CD14-positive monocyte (primary cell): ENCODE results near the gene TRDN. TPM values are rescaled to one million over a fixed set of nuclear protein-coding genes. Genes with fewer than 3 reads are reported as not detected.

Source experiments
- DNase-seq, 3 donors: peaks; one replicate each; pipeline ENCODE4 v3.0.0-alpha.2; 2011 to 2022
- H2AFZ ChIP-seq: 2 replicates; pipeline ENCODE4 v1.6.0; 2012; ENCODE audit warnings: mild to moderate bottlenecking, low read depth, low read length, inconsistent platforms; ENCODE audit not compliant: insufficient read depth, poor library complexity, severe bottlenecking
- H3K27ac ChIP-seq, 2 donors: 1 replicate in 1 of 2; 2 replicates in 1 of 2; pipeline ENCODE4 v1.5.1; 2012 to 2013; ENCODE audit warnings: low read length in 2 of 2, control low read depth in 1 of 2, inconsistent platforms in 1 of 2, low read depth in 1 of 2, mild to moderate bottlenecking in 1 of 2
- H3K27me3 ChIP-seq, 2 donors: one replicate each; pipeline versions ENCODE4 v1.6.0 to v1.6.1; 2011 to 2013; ENCODE audit warnings: low read length in 2 of 2; ENCODE audit not compliant: control insufficient read depth in 2 of 2, insufficient read depth in 2 of 2
- H3K36me3 ChIP-seq, 2 donors: replicated peaks in 1 of 2; 1 replicate in 1 of 2; 2 replicates in 1 of 2; pipeline versions ENCODE4 v1.5.1 to v1.6.1; 2012 to 2013; ENCODE audit warnings: low read length in 2 of 2, control low read depth in 1 of 2, inconsistent platforms in 1 of 2, mild to moderate bottlenecking in 1 of 2; ENCODE audit not compliant: insufficient read depth in 2 of 2, control insufficient read depth in 1 of 2
- H3K4me1 ChIP-seq, 2 donors: 1 replicate in 1 of 2; 2 replicates in 1 of 2; pipeline versions ENCODE4 v1.5.1 to v1.6.1; 2012 to 2013; ENCODE audit warnings: low read length in 2 of 2, control low read depth in 1 of 2, inconsistent platforms in 1 of 2, mild to moderate bottlenecking in 1 of 2, moderate library complexity in 1 of 2; ENCODE audit not compliant: insufficient read depth in 2 of 2, control insufficient read depth in 1 of 2
- H3K4me2 ChIP-seq: replicated peaks from 2 replicates; pipeline ENCODE3; 2012; ENCODE audit warnings: low read length, moderate library complexity, mild to moderate bottlenecking; ENCODE audit not compliant: poor library complexity, severe bottlenecking; ENCODE audit errors: extremely low read depth
- H3K4me3 ChIP-seq, 3 experiments: fragments of 200-600 bp in 1 of 3; sonication (generic) in 1 of 3; replicated peaks in 1 of 3; 1 replicate in 2 of 3; 2 replicates in 1 of 3; pipeline ENCODE4 v1.5.1; 2011 to 2013; ENCODE audit warnings: low read length in 3 of 3, mild to moderate bottlenecking in 3 of 3, control low read depth in 2 of 3, low read depth in 2 of 3, inconsistent platforms in 1 of 3, moderate library complexity in 1 of 3
- H3K79me2 ChIP-seq: 2 replicates; pipeline ENCODE4 v1.6.0; 2012; ENCODE audit warnings: mild to moderate bottlenecking, control low read depth, inconsistent platforms, low read length, moderate library complexity; ENCODE audit not compliant: insufficient read depth
- H3K9ac ChIP-seq: 2 replicates; pipeline ENCODE4 v1.6.0; 2017; ENCODE audit warnings: low read length, mild to moderate bottlenecking; ENCODE audit not compliant: insufficient read depth, poor library complexity, severe bottlenecking
- H3K9me3 ChIP-seq, 2 donors: replicated peaks in 1 of 2; 1 replicate in 1 of 2; 2 replicates in 1 of 2; pipeline versions ENCODE4 v1.5.1 to v1.6.1; 2012 to 2013; ENCODE audit warnings: low read length in 2 of 2, control low read depth in 1 of 2; ENCODE audit not compliant: control insufficient read depth in 1 of 2, insufficient read depth in 1 of 2
- H4K20me1 ChIP-seq: 2 replicates; pipeline ENCODE4 v1.6.0; 2012; ENCODE audit warnings: mild to moderate bottlenecking, low read length, control low read depth, moderate library complexity; ENCODE audit not compliant: insufficient read depth
- H3K27ac Mint-ChIP-seq, 7 donors: one replicate each; pipeline ENCODE4 v1.8.0; 2020; ENCODE audit warnings: mild to moderate bottlenecking in 7 of 7, mixed read lengths in 7 of 7, moderate library complexity in 6 of 7, inconsistent platforms in 2 of 7
- H3K27me3 Mint-ChIP-seq, 3 donors: one replicate each; pipeline ENCODE4 v1.8.0; 2021 to 2022; ENCODE audit warnings: low read depth in 3 of 3, mild to moderate bottlenecking in 3 of 3, mixed read lengths in 3 of 3, moderate library complexity in 3 of 3, inconsistent platforms in 1 of 3
- H3K36me3 Mint-ChIP-seq, 2 donors: one replicate each; pipeline ENCODE4 v1.8.0; 2020; ENCODE audit warnings: mixed read lengths in 2 of 2, inconsistent platforms in 1 of 2, mild to moderate bottlenecking in 1 of 2
- H3K4me1 Mint-ChIP-seq: one replicate; pipeline ENCODE4 v1.8.0; 2020; ENCODE audit warnings: mild to moderate bottlenecking, mixed read lengths
- H3K4me3 Mint-ChIP-seq, 2 donors: one replicate each; pipeline ENCODE4 v1.8.0; 2020; ENCODE audit warnings: mild to moderate bottlenecking in 2 of 2, mixed read lengths in 2 of 2, moderate library complexity in 1 of 2
- H3K9me3 Mint-ChIP-seq, 7 donors: one replicate each; pipeline ENCODE4 v1.8.0; 2020 to 2022; ENCODE audit warnings: mixed read lengths in 7 of 7, mild to moderate bottlenecking in 6 of 7, moderate library complexity in 6 of 7, inconsistent platforms in 2 of 7
- CTCF ChIP-seq: fragments of 200-600 bp; IDR thresholded peaks from one replicate; pipeline ENCODE4 v1.8.0; 2022; ENCODE audit warnings: antibody characterized with exemption, mild to moderate bottlenecking
- whole genome bisulfite sequencing: methylation state at CpG from one replicate; pipeline ENCODE4 v1.1.5; 2013; ENCODE audit warnings: missing lambda C conversion rate; ENCODE audit not compliant: insufficient coverage; 5-methylcytosine and 5-hydroxymethylcytosine counted together
- intact Hi-C, 2 donors: fragments of 100-400 bp; cut with micrococcal nuclease; formaldehyde crosslinking; loops; one replicate each; pipeline versions ENCODE4 v1.15.0 to v1.15.1; 2023
- polyA plus RNA-seq, 3 donors: library from polyadenylated mRNA; depleted of rRNA in 1 of 3; unstranded in 2 of 3; stranded (reverse) in 1 of 3; fragments of 300-500 nt in 2 of 3; fragments of >200 nt in 1 of 3; fragmentation: Illumina TruSeq in 2 of 3; gene quantifications; 1 replicate in 2 of 3; 2 replicates in 1 of 3; pipeline ENCODE4 v1.2.3, GENCODE V29; 2012 to 2021

TRDN gene
- polyA plus RNA-seq, 3 donors: not detected

GRCh38 chr6:123508290-123508689, 128.5 kb downstream of the TRDN start:
- Histone ChIP-seq H4K20me1 (no peaks in the 10 kb centered on the region), H3K9me3 (no peaks in the 10 kb centered on the region), H3K4me1 (no peaks in the 10 kb centered on the region), H3K27me3 (no peaks in the 10 kb centered on the region), H3K4me3 (no peak overlapping the region), H3K9ac (no peak overlapping the region), H3K4me2 (no peak overlapping the region), H3K27ac (no peak overlapping the region), H3K79me2 (no peaks in the 10 kb centered on the region), H3K36me3 (no peaks in the 10 kb centered on the region), H2AFZ (no peak overlapping the region)
- no CpG with 5 or more reads among the region's 2 CpGs for WGBS
- H3K36me3 Mint-ChIP-seq: no peaks in the 10 kb centered on the region
- no peak overlapping the region for H3K4me3 Mint-ChIP-seq
- H3K4me1 Mint-ChIP-seq: no peaks in the 10 kb centered on the region
- intact Hi-C loops: no loop called here
- no peak for TF ChIP-seq CTCF
- DNase-seq: no peak
- H3K27ac Mint-ChIP-seq: no peak overlapping the region
- H3K9me3 Mint-ChIP-seq: peaks cover 0 to under 1% (median 0%) of the 10 kb centered on the region in 7 donors
- no peaks in the 10 kb centered on the region for H3K27me3 Mint-ChIP-seq

GRCh38 chr6:123507582-123507981, 129.2 kb downstream of the TRDN start:
- Mint-ChIP-seq H3K4me1 (no peaks in the 10 kb centered on the region), H3K27ac (no peak overlapping the region), H3K27me3 (no peaks in the 10 kb centered on the region), H3K9me3 (peaks cover 0 to 2% (median 0%) of the 10 kb centered on the region in 7 donors), H3K36me3 (no peaks in the 10 kb centered on the region), H3K4me3 (no peak overlapping the region)
- H3K4me1 ChIP-seq: no peaks in the 10 kb centered on the region
- H3K9me3 ChIP-seq: no peaks in the 10 kb centered on the region
- H3K9ac ChIP-seq: no peak overlapping the region
- no peak overlapping the region for H2AFZ ChIP-seq
- H3K4me2 ChIP-seq: no peak overlapping the region
- no peak overlapping the region for H3K4me3 ChIP-seq
- WGBS: no CpG with 5 or more reads among the region's 2 CpGs
- DNase-seq: no peak
- intact Hi-C loops: no loop called here
- H4K20me1 ChIP-seq: no peaks in the 10 kb centered on the region
- TF ChIP-seq CTCF: no peak
- no peak overlapping the region for H3K27ac ChIP-seq
- no peaks in the 10 kb centered on the region for H3K27me3 ChIP-seq
- H3K36me3 ChIP-seq: no peaks in the 10 kb centered on the region
- no peaks in the 10 kb centered on the region for H3K79me2 ChIP-seq
